ENCODE results near the gene TMEM183A.

GRCh38 chr1:203048555-203049051 lies 41.4 kb downstream of the TMEM183A start:
- TF ChIP-seq CTCF (IDR thresholded peaks at IDR 0.05) (no peak), POLR2AphosphoS5 (IDR thresholded peaks at IDR 0.05) (no peak), POLR2A (IDR thresholded peaks at IDR 0.05) (no peak)

All from prostate gland (tissue), 2 donors.